NCI-H187 (cell line): Measurements from ENCODE around the gene FAM156B.
"Not testable (repeated sequence)": the region's sequence is repeated elsewhere in the genome, so short reads cannot be mapped to it uniquely, and the experiment has no call there.

Experiments used
- DNase-seq, 2 experiments: peaks; one replicate each; lab custom pipeline; 2025; lab: John Stamatoyannopoulos, UW

Gene FAM156B, protein sequence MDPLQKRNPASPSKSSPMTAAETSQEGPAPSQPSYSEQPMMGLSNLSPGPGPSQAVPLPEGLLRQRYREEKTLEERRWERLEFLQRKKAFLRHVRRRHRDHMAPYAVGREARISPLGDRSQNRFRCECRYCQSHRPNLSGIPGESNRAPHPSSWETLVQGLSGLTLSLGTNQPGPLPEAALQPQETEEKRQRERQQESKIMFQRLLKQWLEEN

DNA sequence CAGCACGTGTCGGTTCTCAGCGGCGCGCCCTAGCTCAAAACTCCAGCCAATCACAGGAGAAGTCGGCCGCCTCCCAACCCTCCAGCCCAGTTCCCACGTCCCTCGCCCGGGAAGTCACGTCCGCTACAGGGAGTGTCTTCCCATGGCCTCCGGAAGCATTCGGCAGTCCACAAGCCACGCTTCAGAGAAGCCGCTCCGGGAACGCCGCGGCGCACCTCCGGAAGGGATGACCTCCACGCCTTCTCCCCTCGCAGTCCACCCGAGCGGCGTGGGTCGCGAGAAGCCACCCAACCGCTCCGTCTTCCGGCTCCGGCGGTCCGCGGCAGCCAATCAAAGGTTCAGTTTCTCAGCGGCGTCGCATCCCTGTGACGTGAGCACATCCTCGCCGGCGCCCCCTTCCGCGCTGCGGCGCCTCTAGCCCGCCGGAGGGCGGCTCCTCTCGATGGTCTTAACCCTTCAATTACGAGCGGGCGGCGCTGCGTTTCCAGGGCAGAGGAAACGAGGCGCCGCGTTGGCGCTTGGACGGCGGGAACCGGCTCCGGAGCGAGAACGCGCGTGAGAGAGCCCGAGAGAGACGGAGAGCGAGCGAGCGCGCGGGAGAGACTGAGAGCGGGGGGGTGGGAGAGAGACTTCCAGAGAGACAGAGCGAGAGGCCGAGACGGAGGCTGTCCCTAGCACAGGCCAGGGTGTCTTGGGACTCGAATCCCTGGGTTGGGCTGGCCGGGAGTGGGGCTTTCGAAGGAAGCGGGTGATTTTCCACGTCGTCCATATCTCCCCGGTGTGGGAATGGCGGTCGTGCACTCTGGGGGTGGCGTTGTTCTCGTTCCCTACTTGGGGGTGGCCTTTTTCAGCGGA is at the start of gene FAM156B:
FAM156B (plus strand) TSS at position 476 of the 855 bp plus-strand sequence. CDS start 9,896 bp downstream, outside the sequence.
- DNase-seq: not testable (repeated sequence)

DNA sequence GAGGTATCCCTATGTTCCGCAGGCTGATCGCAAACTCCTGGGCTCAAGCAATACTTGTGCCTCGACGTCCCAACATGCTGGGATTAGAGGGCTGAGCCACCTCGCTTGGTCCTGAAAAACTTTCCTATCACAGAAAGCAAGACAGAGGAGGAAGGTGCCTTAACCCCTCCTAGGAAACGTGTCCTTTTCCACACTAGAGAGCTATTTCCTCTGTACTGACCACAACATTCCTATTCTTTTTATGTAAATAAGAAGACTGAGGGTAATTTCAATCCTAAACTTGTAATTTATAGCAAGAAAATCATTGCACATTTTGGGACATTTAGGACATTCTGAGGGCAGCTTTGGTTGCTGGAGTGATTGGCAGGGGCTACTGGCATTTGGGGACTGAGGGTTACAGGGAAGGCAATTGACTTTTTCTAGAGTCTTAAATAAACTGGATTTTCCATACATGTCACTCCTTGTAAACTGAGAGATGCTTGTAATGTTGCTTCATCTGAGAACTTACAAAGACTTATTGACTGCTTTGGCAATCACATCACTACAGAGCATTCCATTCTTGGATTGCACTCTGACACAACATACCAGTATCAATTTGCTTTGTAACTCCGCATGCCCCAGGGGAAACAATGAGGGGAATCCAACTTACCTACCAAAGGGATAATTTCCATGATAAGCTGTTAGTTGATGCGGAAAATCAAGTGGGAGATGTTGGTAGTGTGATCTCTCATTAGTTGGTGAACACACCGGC is 44.8 kb upstream of the FAM156B start:
- no peak for DNase-seq

DNA sequence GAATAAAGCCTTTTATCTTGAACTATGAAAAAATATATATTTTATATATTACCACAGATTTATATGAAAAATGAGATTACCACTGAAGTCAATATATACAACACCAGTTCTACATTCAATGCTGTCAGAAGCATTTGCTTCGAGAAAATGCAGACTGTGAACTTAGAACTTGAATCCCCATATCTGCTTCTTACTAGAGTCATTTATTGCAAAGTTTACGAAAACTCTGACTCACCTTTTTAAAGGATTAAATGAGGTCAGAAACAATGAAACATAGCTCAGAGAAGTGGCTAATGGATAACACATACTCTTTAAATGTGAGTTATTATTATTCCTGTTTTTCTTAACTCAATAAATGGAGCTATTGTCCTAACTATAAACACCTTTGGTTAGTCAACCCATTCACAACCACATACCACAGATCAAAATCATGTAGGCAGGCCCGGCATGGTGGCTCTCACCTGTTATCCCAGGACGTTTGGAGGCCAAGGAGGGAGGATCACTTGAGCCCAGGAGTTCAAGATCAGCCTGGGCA is 40.1 kb upstream of the FAM156B start:
- not testable (repeated sequence) for DNase-seq

DNA sequence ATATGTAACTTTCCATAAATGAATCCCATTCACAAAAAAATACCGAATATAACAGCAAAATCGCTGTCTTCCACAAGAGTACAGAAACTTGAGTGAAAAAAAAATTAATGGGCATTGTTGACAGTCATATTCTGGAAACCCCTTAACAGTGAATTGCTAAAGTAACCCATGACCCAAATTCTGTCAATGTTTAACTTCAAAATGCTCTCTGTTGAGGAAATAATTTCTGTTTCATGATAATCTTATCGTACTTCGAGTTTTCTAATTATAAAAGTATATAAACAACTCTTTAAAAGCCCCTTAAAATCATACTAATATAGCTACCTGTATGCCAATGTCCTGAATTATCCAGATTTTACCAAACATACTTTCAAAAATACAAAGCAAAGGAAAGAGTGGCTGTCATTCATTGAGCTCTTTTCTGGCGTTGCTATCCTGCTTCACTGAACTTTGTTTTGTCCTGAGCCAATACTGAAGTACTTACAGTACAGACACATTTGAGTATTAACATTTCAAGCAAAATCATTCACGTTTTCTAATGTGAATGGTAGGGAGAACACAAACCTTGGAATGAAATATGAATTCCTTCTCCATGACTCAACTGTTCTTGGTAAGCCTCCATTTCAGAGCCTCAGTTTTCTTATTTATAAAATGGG is 31.7 kb upstream of the FAM156B start:
- no peak for DNase-seq

DNA sequence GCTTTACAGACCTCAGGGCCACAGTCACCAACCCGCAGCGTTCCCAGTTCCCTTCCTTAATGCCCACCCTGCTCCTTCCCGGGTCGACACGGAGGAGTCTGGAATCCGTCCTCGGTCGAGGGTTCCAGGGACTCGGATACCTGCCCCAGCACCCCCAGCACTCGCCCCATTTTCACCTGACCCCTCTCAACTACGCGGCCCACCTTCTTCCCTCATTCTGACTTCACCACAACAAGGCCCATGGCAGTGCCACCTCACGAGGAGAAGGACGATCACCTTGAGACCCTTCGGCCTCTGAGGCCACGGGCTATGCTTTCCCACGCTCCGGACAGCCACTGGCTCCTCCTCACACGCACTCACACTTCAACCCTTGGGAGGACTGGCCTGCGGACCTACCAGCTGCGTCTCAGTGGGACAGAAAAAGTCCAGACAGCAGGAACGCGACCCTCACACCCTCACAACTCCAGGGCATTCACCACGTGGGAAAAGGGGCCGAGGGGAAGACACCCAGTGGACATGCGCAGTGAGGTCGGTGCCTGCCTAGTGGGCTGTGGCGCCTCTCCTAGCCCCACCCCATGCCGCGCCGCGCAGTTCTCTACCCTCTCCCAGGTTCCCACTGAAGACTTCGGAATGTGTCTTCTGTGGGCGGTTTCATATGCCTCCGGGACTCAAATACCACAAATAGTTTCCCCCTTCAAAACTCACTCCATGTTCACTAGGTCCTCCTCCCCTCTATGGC is 29.4 kb upstream of the FAM156B start, which contains the start of gene XAGE3:
XAGE3 (minus strand) TSS at position 474 of the 739 bp plus-strand sequence. CDS start 950 bp downstream, outside the sequence.
- DNase-seq: no peak

DNA sequence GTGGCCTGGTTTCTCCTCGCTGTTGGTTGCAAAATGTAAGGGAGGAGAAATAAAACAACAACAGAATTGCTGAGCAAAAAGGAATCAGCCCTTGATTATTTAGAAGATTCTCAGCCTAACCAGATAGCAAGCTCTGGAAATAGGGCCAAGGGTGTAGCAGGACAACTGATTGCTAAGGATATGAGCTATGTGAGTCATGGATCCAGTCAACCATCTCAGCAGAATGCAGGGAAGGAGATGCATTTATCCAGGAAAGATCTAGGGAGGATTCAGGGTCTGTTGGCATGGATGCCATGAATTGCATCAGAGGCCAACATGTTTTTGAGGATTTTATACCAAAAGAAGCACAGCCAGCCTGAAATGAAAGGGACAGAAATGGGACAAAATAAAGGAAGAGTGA is 27.1 kb upstream of the FAM156B start:
- DNase-seq: no peak

DNA sequence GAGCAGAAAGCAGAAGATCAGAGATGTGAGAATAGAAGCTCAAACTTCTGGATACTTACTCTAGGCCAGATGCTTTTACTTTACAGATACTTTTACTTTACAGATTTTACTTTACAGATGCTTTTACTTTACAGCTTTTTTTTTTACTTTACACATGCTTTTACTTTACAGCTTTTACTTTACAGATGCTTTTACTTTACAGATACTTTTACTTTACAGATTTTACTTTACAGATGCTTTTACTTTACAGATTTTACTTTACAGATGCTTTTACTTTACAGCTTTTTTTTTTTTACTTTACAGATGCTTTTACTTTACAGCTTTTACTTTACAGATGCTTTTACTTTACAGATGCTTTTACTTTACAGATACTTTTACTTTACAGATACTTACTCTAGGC is 23.3 kb upstream of the FAM156B start:
- DNase-seq: not testable (repeated sequence)

DNA sequence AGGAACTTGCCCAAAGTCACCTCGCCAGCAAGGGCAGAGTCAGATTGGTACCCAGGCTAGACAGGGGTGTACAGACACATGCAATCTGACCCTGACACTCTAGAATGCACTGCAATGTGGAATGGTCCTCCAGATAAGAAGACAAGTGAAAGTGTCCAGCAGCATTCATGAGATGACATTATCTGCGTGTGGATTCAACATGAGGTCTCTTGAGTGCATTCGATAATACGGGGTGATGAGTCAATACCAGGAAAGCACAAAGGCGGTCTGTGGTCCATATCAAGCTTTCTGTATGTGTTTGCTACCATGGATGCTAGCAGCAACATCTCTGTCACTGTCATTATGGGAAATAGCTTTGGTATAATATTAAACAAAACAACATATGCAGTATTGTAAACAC is 22.5 kb upstream of the FAM156B start:
- no peak for DNase-seq

DNA sequence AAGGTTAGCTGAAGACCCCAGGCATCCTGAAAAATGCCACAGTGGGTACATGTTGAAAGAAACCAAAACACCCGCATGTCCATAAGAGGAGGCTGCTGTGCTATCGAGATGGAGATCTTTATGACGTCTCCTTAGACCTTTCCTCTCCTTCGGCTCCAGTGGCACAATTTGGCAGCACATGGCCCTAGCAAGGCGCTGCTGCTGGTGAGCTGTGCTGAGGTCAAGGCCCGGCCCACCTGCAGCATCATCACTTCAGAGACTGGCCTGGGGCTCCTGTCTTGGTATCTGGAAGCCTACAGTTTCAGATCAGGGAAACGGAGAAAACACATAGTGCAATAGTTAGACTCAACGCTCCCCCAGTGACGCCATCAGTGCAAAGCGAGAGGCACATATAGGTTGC is 21.7 kb upstream of the FAM156B start:
- DNase-seq: not testable (repeated sequence)

DNA sequence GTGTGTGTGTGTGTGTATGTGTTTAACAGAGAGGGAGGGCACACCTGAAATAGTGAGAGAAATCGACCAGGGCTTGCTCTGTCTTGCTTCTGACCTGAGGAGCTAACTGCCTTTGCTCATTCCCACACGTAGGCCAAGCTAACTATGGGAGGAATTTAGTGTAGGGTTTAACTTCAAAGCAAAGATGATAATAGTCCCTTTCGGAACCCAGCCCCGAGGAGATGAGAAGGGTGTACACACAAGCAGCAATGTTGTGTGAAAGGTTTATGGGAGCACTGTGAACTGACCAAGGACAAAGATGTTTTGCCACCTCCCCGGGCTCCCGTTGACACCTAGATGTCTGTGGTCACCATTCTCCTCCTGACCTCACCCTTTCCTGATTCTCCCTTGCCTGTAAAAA is 20.7 kb upstream of the FAM156B start:
- not testable (repeated sequence) for DNase-seq

DNA sequence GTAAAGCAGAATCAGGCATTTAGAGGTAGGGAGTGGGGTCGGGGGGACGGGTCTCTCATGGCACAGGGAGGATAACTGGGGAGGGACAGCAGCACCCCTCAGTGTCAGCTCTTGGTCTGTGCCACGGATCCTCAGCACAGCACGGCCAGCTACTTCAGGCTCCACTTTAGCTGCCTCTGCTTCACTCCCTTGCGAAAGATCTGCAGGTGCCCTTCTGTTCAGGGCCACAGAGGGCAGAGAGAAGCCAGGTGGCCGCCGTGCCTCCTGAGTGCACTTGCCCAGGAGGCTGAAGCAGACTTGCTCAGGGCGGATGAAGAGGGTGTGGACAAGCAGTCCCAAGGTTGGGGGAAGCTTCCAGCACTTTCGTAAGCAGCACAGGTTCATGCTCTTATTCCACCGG is 9.7 kb upstream of the FAM156B start:
- DNase-seq: not testable (repeated sequence)

DNA sequence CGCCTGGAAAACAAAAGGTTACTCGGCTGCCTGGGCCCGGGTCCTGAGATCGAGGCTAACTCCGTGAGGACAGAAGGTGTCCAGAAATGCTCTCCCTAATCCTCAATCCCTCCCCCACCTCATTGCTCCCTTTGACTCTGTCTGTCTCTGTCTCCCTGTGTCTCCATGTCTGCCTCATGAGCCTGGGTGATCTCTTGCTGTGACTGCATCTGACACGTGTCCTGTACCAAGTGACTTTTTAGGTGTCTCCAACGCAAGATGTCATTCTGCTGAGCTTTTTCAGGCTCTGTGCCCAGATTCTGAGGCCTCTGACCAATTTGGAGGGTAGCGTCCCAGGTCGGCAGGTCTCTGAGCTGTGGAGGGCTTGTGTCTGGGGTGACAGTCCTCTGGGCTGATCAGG is 9.0 kb upstream of the FAM156B start:
- DNase-seq: not testable (repeated sequence)

DNA sequence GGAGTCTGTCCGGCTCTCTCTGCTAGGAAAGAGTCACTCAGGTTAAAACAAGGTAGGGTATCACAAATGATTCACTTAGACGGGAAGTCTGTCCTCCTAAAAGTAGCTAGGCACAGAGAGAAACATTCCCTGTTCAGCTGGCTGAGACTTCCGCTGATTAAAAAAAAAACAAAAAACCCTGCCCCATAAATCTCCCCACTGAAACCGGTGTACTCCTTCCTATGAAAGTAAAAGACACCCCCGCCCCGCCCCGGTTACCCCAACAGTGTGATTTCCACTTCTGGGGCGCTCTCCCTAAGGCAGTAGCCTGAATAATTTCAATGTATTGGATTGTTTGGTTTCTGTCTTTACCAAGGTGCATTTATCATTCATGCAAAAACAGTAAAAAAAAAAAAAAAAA is 692 bp upstream of the FAM156B start:
- DNase-seq: not testable (repeated sequence)

DNA sequence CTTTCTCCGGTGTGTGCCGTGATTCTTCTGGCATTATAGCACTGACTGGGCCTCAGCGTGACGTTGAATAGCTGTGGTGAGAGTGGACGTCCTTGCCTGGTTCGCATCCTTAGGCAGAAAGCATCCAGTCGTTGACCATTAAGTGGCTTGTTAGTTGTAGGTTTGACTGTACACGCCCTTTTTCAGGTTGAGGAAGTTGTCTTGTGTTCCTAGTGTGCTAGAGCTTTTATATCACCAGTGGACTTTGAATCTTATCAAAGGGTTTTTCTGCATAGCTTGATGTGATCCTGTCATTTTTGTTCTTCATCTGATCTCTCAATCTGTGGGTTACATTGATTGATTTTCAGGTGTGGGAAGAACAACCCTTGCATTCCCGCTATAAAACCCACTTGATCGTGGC is 8.4 kb downstream of the FAM156B start:
- DNase-seq: not testable (repeated sequence)

DNA sequence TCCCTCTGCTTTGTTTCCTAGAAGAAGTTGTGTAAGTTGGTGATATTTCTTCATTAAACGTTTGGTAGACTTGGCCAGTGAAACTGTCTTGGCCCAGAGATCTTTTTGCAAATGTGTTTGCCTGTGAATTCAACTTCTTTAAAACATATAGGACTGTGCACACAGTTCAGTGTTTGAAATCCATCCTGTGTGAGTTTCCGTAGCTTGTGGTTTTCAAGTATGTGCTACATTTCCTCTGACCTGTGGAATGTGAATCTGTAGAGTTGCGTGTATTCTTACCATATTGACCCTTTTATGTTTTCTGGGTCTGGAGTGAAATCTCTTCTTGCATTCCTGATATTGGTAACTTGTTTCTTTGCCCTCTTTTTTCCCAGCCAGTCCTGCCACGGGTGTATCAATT is 8.9 kb downstream of the FAM156B start:
- not testable (repeated sequence) for DNase-seq

DNA sequence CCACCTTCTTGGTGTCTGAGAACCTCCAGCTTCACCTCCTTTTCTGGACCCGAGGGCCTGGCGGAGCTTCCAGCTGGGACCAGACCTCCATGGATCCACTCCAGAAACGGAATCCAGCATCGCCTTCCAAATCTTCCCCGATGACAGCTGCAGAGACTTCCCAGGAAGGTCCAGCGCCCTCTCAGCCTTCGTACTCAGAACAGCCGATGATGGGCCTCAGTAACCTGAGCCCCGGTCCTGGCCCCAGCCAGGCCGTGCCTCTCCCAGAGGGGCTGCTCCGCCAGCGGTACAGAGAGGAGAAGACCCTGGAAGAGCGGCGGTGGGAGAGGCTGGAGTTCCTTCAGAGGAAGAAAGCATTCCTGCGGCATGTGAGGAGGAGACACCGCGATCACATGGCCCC is 10.0 kb downstream of the FAM156B start:
- DNase-seq: not testable (repeated sequence)

DNA sequence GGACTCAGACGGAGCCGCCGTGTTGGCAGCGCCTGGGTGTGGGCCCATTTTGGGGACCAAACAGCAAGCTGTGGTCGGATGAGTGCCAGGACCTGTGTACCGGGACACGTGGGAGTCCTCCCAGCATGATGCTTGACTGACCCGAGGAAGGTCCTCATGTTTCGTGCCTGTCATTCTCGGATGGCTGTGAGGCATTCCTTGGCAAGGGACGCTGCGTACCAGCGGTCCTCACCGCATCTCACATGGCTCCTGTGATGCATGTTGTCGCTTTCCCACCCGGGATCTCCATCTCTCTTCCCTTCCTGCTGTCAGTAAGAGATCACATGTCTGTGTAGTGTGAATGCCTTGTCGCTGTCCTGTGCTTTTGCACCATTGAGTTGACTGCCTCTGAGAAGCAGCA is 10.8 kb downstream of the FAM156B start:
- DNase-seq: not testable (repeated sequence)

DNA sequence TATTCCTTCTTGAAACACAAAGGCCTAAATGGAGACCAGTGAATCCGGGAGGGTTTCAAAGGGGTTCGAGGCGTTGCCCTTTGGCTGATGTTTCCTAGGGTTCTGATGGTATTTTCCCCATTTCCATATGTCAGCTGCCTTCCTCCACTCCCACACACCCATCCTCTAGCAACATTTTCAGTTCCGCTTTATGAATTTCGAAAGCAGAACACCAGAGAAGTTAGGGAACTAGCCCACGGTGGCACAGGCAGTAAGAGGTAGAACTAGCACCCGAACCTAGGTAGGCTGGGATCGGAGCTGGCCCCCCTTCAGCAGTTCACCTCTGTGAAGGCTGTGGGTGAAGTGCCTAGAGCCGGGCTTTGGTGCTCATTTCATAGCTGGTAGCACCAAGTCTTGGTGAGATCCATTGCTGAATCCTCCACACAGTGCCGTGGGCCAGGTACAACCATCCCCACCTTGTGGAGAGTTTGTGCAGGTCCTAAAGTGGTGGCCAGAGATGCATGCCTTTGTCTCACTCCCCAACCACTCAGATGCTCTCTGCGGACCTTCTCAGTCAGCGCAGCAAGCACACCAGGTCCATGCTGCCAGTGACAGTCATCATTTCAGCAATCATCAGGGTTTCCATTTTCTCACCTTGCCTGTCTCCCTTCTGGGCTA is 12.3 kb downstream of the FAM156B start:
- DNase-seq: not testable (repeated sequence)

DNA sequence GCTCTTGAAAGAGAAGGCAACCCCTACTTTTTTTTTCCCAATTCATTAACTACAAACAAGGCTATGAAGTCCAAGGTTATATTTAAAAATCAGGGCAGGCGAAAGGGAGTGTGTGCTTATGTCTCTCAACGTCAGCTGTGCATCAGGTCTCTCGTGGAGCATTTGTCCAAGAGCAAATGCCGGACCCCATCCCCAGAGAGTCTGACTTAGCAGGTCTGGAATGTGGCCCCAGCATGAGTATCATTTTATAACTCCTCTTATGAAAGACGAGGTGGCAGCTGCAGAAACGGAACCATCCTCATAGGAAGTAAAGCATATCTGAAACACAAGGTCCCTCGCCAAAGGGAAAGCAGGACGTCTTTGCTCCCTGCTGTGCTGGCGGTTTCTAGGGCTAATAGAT is 16.6 kb downstream of the FAM156B start:
- DNase-seq: not testable (repeated sequence)

DNA sequence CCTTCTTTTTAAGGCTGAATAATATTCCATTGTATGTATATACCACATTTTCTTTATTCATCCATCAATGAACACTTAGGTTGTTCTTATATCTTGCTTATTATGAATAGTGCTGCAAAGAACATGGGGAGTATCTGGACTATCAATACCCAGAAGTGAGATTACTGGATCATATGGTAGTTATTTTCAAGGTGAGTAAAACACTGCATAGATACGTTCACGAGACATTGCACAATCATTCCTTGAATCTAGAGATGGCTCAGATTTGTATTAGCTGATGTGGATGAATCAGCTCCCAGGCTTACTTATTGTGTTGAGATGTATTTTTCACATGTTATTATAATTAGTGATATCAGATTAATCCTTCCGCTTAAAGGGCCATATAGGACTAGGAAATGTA is 17.6 kb downstream of the FAM156B start:
- DNase-seq: not testable (repeated sequence)
